ENCODE measurements around the gene YPEL3. TPM values are rescaled to one million over a fixed set of nuclear protein-coding genes. Genes with fewer than 3 reads are reported as not detected.

YPEL3 gene
- total RNA-seq, 4 donors from 2014 or later = 72.7 to 222 (median 154) TPM

GRCh38 chr16:30084096-30084815, 11.8 kb downstream of the YPEL3 start:
- Histone ChIP-seq H3K9me3 (no peaks in the 10 kb centered on the region), H3K27ac (replicated peaks in 1 of 4) (peak overlapping the region in 2 of 4 donors; percentile 57 to 62), H3K4me3 (no peak overlapping the region), H3K27me3 (no peaks in the 10 kb centered on the region), H3K36me3 (peaks cover 42 to 68% (median 65%) of the 10 kb centered on the region in 4 donors), H3K4me1 (peaks cover 0 to 13% (median 6%) of the 10 kb centered on the region in 4 donors)
- DNase-seq (ENCODE audit: extremely low spot score) = no peak
- TF ChIP-seq POLR2A (IDR thresholded peaks at IDR 0.05; ENCODE audit: low read depth) (no peak), POLR2AphosphoS5 (IDR thresholded peaks at IDR 0.05) (no peak), EP300 (IDR thresholded peaks at IDR 0.05) (no peak), CTCF (IDR thresholded peaks at IDR 0.05) (no peak)
- intact Hi-C loops (cut with DNase I) = no loop called here
- WGBS = 81% methylated on average over 14 of the region's 18 CpGs

DNA sequence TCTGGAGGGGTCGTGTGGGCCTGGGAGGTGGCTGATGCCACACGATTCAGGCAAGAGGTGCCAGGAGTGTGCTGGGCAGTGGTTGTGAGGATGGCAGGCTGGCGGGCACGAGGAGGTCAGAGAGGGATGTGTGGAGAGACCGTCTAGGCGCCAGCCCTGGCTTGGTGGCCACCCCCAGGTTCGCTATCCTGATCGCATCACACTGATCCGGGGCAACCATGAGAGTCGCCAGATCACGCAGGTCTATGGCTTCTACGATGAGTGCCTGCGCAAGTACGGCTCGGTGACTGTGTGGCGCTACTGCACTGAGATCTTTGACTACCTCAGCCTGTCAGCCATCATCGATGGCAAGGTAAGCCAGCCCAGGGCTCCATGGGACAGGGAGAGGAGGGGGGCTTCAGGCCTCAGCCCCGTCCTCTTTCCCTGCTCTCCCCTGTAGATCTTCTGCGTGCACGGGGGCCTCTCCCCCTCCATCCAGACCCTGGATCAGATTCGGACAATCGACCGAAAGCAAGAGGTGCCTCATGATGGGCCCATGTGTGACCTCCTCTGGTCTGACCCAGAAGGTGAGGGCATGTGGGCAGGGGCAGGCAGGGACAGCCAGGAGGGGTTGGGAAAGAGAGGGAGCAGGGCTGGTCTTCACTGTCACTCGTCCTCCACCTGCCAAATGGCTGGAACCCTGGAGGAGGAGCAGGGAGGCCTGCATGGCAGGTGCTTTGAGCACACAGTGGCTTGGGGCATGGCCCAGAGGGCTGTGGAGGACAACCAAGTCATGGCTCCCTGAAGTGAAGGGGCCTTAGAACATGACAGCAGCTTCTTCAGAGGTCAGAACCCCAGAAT, 12.6 kb downstream of the YPEL3 start:
- H3K9me3 ChIP-seq = no peaks in the 10 kb centered on the region
- H3K4me3 ChIP-seq = no peak overlapping the region
- peaks cover 4 to 19% (median 11%) of the 10 kb centered on the region in 4 donors for H3K4me1 ChIP-seq
- WGBS = 90% methylated on average over 8 of the region's 24 CpGs
- peaks cover 46 to 75% (median 73%) of the 10 kb centered on the region in 4 donors for H3K36me3 ChIP-seq
- TF ChIP-seq EP300 (IDR thresholded peaks at IDR 0.05) = no peak
- no peak for TF ChIP-seq CTCF (IDR thresholded peaks at IDR 0.05)
- TF ChIP-seq POLR2A (IDR thresholded peaks at IDR 0.05; ENCODE audit: low read depth) = no peak
- TF ChIP-seq POLR2AphosphoS5 (IDR thresholded peaks at IDR 0.05) = no peak
- no peak for DNase-seq (ENCODE audit: extremely low spot score)
- intact Hi-C loops (cut with DNase I) = no loop called here
- H3K27ac ChIP-seq (replicated peaks in 1 of 4) = no peak overlapping the region
- no peaks in the 10 kb centered on the region for H3K27me3 ChIP-seq

- intact Hi-C loops (cut with DNase I) = no loop called here
- 85% methylated on average over 20 of the region's 20 CpGs for WGBS
- H3K36me3 ChIP-seq = peaks cover 46 to 82% (median 81%) of the 10 kb centered on the region in 4 donors
Measured at GRCh38 chr16:30082545-30083090, 13.4 kb downstream of the YPEL3 start.

DNA sequence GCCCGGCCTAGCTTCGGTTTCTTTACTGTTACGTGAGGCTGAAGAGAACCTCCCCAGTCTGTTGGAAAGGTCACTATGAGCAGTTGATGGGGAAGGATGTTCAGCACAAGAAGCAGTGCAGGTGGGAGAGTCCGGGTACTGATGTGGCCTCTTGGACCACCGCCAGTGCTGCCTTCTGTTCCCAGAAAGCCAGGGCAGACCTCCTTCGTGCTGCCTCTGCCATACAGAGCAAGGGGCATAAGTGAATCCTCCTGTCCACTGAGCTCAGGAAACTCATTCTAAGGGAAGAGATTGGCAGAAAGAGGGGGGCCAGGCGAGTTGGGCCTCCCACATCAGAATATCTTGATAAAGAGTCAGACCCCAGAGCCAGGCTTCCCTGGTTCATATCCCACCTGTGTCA, 16.5 kb downstream of the YPEL3 start:
- WGBS = 87% methylated on average over 7 of the region's 7 CpGs
- H3K36me3 ChIP-seq = peaks cover 41 to 74% (median 71%) of the 10 kb centered on the region in 4 donors
- intact Hi-C loops (cut with DNase I) = no loop called here

More at GRCh38 chr16:30082545-30083090, 13.4 kb downstream of the YPEL3 start:
- H3K4me1 ChIP-seq = peaks cover 12 to 27% (median 20%) of the 10 kb centered on the region in 4 donors
- no peak for TF ChIP-seq EP300 (IDR thresholded peaks at IDR 0.05)
- TF ChIP-seq POLR2AphosphoS5 (IDR thresholded peaks at IDR 0.05) = no peak
- TF ChIP-seq CTCF (IDR thresholded peaks at IDR 0.05) = no peak
- TF ChIP-seq POLR2A (IDR thresholded peaks at IDR 0.05; ENCODE audit: low read depth) = no peak
- no peaks in the 10 kb centered on the region for H3K27me3 ChIP-seq
- H3K27ac ChIP-seq (replicated peaks in 1 of 4) = no peak overlapping the region
- H3K9me3 ChIP-seq = no peaks in the 10 kb centered on the region
- no peak overlapping the region for H3K4me3 ChIP-seq
- no peak for DNase-seq (ENCODE audit: extremely low spot score)

More for the DNA sequence above, 16.5 kb downstream of the YPEL3 start:
- no peak for DNase-seq (ENCODE audit: extremely low spot score)
- Histone ChIP-seq H3K4me1 (peaks cover 29 to 45% (median 39%) of the 10 kb centered on the region in 4 donors), H3K4me3 (no peak overlapping the region), H3K27ac (replicated peaks in 1 of 4) (no peak overlapping the region), H3K9me3 (no peaks in the 10 kb centered on the region), H3K27me3 (no peaks in the 10 kb centered on the region)
- TF ChIP-seq POLR2A (IDR thresholded peaks at IDR 0.05; ENCODE audit: low read depth) (no peak), EP300 (IDR thresholded peaks at IDR 0.05) (no peak), POLR2AphosphoS5 (IDR thresholded peaks at IDR 0.05) (no peak), CTCF (IDR thresholded peaks at IDR 0.05) (no peak)

All from esophagus muscularis mucosa (tissue), 4 donors.